PC-9 (cell line): ENCODE data around the gene RBM7.

Experiments
- CTCF ChIP-seq: fragments of 200-600 bp; sonication (generic); conservative IDR thresholded peaks from 2 replicates; pipeline ENCODE4 v1.6.1; 2017; ENCODE audit warnings: mixed run types, antibody characterized with exemption, mild to moderate bottlenecking, moderate library complexity
- EZH2 ChIP-seq: fragments of 200-600 bp; sonication (generic); IDR thresholded peaks from 2 replicates; pipeline ENCODE4 v1.8.0; 2017; ENCODE audit warnings: antibody characterized with exemption, low read depth

DNA sequence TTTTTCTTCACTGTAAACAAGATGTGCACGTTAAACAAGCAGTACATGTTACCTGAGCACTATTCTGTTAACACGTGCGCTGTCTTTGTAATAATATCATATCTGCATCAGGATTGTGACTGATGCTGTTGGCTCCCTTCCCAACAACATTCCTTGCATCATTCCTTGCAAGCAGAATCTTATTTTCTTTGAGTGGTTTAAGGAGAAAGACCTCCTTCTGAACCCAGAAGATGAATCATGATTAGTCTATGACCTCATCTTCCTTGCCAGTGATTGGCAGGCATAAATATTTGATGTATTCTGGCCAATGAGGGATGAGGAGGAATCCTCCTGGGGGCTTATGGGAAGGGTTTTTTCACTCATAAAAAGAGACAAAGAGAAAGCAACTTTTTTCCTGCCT lies 46.4 kb upstream of the RBM7 start:
- TF ChIP-seq CTCF (no peak), EZH2 (no peak)
